NCI-H1048 (cell line): ENCODE measurements around the gene NLRC4.
"Not testable (repeated sequence)": the region's sequence is repeated elsewhere in the genome, so short reads cannot be mapped to it uniquely, and the experiment has no call there.

ENCODE experiments used
- DNase-seq: peaks from one replicate; lab custom pipeline; 2025; lab: John Stamatoyannopoulos, UW

The NLRC4 gene

GRCh38 chr2:32264422-32265105 is at the start of gene NLRC4:
NLRC4 (minus strand) TSS chr2:32264886; CDS start chr2:32256775, 8,111 bp downstream.
- no peak for DNase-seq

GRCh38 chr2:32310577-32310976 is 45.9 kb upstream of the NLRC4 start:
- DNase-seq: no peak

DNA sequence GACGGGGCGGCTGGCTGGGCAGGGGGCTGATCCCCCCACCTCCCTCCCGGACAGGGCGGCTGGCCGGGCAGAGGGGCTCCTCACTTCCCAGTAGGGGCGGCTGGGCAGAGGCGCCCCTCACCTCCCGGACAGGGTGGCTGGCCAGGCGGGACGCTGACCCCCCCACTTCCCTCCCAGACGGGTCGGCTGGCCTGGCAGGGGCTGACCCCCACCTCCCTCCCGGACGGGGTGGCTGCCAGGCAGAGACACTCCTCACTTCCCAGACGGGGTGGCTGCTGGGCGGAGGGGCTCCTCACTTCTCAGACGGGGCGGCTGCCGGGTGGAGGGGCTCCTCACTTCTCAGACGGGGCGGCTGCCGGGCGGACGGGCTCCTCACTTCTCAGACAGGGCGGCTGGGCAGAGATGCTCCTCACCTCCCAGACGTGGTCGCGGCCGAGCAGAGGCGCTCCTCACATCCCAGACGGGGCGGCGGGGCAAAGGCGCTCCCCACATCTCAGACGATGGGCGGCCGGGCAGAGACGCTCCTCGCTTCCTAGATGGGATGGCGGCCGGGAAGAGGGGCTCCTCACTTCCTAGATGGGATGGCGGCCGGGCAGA is 29.4 kb upstream of the NLRC4 start:
- DNase-seq: not testable (repeated sequence)

GRCh38 chr2:32293493-32293892 is 28.8 kb upstream of the NLRC4 start:
- DNase-seq: not testable (repeated sequence)

GRCh38 chr2:32291746-32292145 is 27.1 kb upstream of the NLRC4 start:
- no peak for DNase-seq

- no peak for DNase-seq
These were observed 25.3 kb upstream of the NLRC4 start for GRCh38 chr2:32290000-32290339.

GRCh38 chr2:32289165-32289999 is 24.7 kb upstream of the NLRC4 start:
- DNase-seq: no peak

DNA sequence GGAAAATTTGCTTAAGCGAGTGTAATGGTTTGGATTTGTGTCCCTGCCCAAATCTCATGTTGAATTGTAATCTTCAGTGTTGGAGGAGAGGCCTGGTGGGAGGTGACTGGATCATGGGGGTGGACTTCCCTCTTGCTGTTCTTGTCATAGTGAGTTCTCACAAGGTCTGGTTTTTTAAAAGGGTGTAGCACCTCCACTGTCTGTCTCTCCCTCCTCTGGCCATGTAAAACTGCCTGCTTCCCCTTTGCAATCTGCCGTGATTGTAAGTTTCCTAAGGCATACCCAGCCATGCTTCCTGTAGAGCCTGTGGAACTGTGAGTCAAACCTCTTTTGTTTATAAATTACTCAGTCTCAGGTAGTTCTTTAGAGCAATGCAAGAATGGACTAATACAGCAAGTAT is 19.6 kb upstream of the NLRC4 start:
- DNase-seq: no peak

GRCh38 chr2:32278478-32278853 is 13.8 kb upstream of the NLRC4 start:
- no peak for DNase-seq

GRCh38 chr2:32277674-32278477 is 13.2 kb upstream of the NLRC4 start, which contains the start of gene YIPF4:
YIPF4 (plus strand) TSS chr2:32277904; CDS start chr2:32278156, 252 bp downstream.
- DNase-seq: peak; percentile 62

- DNase-seq: no peak
These were observed 12.6 kb upstream of the NLRC4 start for GRCh38 chr2:32277363-32277673.

DNA sequence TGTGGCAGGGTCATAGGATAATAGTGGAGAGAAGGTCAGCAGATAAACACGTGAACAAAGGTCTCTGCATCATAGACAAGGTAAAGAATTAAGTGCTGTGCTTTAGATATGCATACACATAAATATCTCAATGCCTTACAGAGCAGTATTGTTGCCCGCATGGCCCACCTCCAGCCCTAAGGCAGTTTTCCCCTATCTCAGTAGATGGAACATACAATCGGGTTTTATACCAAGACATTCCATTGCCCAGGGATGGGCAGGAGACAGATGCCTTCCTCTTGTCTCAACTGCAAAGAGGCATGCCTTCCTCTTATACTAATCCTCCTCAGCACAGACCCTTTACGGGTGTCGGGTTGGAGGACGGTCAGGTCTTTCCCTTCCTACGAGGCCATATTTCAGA is 11.1 kb upstream of the NLRC4 start:
- not testable (repeated sequence) for DNase-seq

- no peak for DNase-seq
These were observed 9.6 kb upstream of the NLRC4 start for GRCh38 chr2:32274289-32274688.

DNA sequence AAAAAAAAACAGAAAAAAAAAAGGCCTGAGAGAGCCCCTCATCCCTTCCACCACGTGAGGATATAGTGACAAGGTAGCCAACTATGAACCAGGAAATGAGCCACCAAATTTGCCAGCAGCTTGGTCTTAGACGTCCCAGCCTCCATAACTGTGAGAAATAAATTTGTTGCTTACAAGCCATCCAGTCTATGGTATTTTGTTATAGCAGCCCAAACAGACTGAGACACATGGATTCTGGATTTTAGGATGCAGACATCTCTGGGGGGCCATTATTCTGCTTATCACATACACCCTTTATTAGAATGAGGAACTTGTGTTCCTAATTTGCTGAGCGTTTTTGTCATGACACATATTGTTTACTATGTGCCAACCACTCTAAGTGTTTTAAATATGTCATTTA is 7.6 kb upstream of the NLRC4 start:
- DNase-seq: no peak

- no peak for DNase-seq
These were observed 6.4 kb upstream of the NLRC4 start for GRCh38 chr2:32271063-32271462.

GRCh38 chr2:32262105-32262504 is 2.6 kb downstream of the NLRC4 start:
- no peak for DNase-seq

- DNase-seq: no peak
These were observed 4.3 kb downstream of the NLRC4 start for GRCh38 chr2:32260376-32260775.

DNA sequence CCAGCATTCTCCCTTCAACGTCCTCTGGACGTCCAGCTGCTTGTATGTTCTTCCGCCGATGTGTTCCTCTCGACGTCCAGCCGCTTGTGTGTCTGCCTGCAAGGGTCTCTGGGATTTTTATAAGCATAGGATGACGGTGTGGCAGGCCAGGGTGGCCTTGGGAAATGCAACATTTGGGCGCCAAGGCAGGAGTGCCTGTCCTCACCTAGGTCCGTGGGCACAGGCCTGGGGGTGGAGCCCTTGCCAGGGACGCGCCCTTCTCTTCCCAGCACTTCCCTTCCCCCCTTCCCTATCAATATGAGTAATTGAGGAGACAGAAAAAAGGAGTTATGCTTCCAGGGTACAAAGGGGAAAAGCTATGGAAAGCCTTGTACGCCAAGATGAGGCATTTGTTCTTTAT is 6.4 kb downstream of the NLRC4 start:
- no peak for DNase-seq

DNA sequence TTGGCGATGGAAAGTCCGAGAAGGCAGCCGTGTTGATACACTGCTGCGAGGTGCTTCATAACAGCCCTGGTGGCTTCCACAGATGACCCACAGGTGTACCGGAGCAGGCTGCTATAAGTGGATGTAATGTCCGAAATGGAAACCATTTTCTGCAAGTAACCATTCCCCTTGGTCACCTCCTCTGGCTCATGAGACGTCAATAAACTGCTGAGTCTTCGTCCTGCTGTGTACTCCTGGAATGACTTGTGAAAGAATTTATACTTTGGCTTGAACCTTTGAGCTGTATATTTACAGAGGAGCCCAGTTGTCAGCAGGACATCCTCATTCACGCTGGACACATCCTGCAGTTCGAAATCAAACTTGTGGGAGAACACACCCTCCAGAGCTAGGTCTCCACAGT is 14.4 kb downstream of the NLRC4 start:
- no peak for DNase-seq

DNA sequence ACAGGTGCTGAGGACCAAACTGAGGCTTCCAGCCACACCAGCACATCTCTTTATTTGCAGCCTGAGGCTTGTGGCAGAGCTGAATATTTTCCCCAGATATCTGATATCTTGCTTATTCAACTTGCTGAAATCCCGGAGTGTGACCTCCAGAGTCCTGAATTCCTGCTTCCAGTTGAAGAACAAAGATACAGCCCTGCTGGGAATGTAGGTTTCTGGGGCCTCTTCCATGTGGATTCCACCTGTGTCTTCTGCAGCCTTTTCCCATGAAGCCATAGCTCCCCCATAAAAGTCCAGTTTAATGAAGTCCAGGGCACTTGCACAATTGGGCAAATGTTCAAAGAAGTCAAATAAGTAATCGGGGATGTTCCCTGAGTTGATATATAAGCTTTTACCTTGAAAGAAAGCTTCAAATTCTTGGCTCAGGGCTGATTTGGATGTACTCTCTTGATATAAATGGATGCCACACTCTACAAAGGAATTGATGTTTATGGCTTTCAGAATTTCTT is 14.9 kb downstream of the NLRC4 start:
- DNase-seq: no peak

DNA sequence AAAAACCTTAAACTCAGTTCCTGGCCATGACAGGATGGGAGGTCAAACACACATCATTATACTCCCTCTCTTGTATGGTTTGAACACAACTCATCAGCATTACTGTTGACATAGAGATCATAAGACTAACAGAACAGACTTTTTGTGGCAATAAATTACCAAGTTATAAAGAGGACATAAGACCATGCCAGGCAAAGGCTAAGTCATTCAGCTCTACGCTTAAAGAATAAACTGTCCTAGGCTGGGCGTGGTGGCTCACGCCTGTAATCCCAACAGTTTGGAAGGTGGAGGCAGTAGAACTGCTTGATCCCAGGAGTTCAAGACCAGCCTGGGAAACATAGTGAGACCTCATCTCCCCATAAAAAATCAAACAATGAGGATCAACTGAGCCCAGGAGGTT is 16.4 kb downstream of the NLRC4 start:
- DNase-seq: no peak

DNA sequence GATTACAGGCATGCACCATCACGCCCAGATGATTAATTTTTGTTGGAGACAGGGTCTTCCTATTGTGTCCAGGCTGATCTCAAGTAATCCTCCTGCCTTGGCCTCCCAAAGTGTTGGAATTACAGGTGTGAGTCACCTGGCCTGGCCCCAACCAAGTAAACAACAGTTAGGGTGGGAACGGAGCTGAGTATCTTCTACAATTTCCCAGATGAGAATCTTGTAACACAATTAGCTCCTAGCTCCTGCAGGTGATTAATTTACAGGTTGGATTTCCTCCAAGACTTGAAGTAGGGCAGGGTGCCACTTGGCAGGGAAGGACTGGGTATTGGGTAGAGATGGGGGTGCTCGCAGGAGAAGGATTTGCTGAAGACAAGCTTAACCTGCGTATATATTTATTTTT is 17.8 kb downstream of the NLRC4 start:
- DNase-seq: no peak
